Fibroblast of villous mesenchyme (primary cell): ENCODE data around the gene B3GNT2. TPM values are rescaled to one million over a fixed set of nuclear protein-coding genes. Genes with fewer than 3 reads are reported as not detected.

ENCODE experiments used
- DNase-seq: peaks from one replicate; pipeline ENCODE4 v3.0.0-alpha.2; 2010; ENCODE audit warnings: low read depth
- H3K4me3 ChIP-seq: 2 replicates; pipeline ENCODE4 v1.5.1; 2011; ENCODE audit warnings: low read depth, mild to moderate bottlenecking, low read length
- CTCF ChIP-seq: IDR thresholded peaks from 2 replicates; pipeline ENCODE4 v1.5.1; 2012; ENCODE audit warnings: low read depth, mild to moderate bottlenecking, low read length; ENCODE audit not compliant: insufficient read depth
- total RNA-seq: library from RNA; depleted of rRNA; stranded (reverse); fragments of >200 nt; gene quantifications from 2 replicates; pipeline ENCODE4 v1.2.3, GENCODE V29; 2012

The B3GNT2 gene
- total RNA-seq, 1 donor: 26.3 TPM

- no peak for DNase-seq
- TF ChIP-seq CTCF: no peak
- H3K4me3 ChIP-seq: no peak overlapping the region
Measured at GRCh38 chr2:62222171-62222570, 26.3 kb downstream of the B3GNT2 start.

- no peak for DNase-seq
- H3K4me3 ChIP-seq: no peak overlapping the region
- TF ChIP-seq CTCF: no peak
Measured at GRCh38 chr2:62222674-62223073, 26.8 kb downstream of the B3GNT2 start.

GRCh38 chr2:62224976-62225375 lies 29.1 kb downstream of the B3GNT2 start:
- TF ChIP-seq CTCF: no peak
- H3K4me3 ChIP-seq: no peak overlapping the region
- no peak for DNase-seq

- TF ChIP-seq CTCF: no peak
- DNase-seq: no peak
- H3K4me3 ChIP-seq: no peak overlapping the region
Measured at GRCh38 chr2:62227386-62228075, 31.6 kb downstream of the B3GNT2 start.

GRCh38 chr2:62229082-62229605 lies 33.2 kb downstream of the B3GNT2 start:
- DNase-seq: no peak
- no peak for TF ChIP-seq CTCF
- H3K4me3 ChIP-seq: no peak overlapping the region

- no peak for DNase-seq
- no peak overlapping the region for H3K4me3 ChIP-seq
- TF ChIP-seq CTCF: no peak
Measured at GRCh38 chr2:62231541-62231940, 35.6 kb downstream of the B3GNT2 start.
